ENCODE data around the gene CABP7.

- TF ChIP-seq ZNF274 (IDR thresholded peaks at IDR 0.05; ENCODE audit: low read depth, low read length) (no peak), YY1 (IDR thresholded peaks at IDR 0.05; ENCODE audit: insufficient read depth, insufficient read length) (no peak), SUZ12 (IDR thresholded peaks at IDR 0.05; ENCODE audit: extremely low read depth, insufficient read depth, insufficient read length) (no peak)
Observed at GRCh38 chr22:29727131-29727523, 7.3 kb downstream of the CABP7 start.

Data from NT2/D1 (cell line).